Tibial artery (tissue), 4 donors: ENCODE data around the gene CTNNA3.
"Not testable (repeated sequence)": the region's sequence is repeated elsewhere in the genome, so short reads cannot be mapped to it uniquely, and the experiment has no call there.

Experiments
- DNase-seq, 2 donors: peaks; one replicate each; pipeline ENCODE4 v3.0.0-alpha.2; 2019
- H3K27ac ChIP-seq, 2 donors: fragments of 200-600 bp; sonication (generic) in 1 of 2; 1 replicate in 1 of 2; 2 replicates in 1 of 2; pipeline ENCODE4 v1.5.1; 2018 to 2019; ENCODE audit warnings: mild to moderate bottlenecking in 1 of 2
- H3K27me3 ChIP-seq, 2 donors: fragments of 200-600 bp; sonication (generic) in 1 of 2; one replicate each; pipeline versions ENCODE4 v1.5.1 to v1.6.0; 2016 to 2019
- H3K36me3 ChIP-seq, 3 donors: fragments of 200-600 bp; sonication (generic) in 2 of 3; one replicate each; pipeline ENCODE4 v1.5.1; 2016 to 2019; ENCODE audit warnings: mild to moderate bottlenecking in 2 of 3
- H3K4me1 ChIP-seq, 4 donors: fragments of 200-600 bp; sonication (generic) in 2 of 4; 1 replicate in 3 of 4; 2 replicates in 1 of 4; pipeline ENCODE4 v1.5.1; 2016 to 2019
- H3K4me3 ChIP-seq, 2 donors: fragments of 200-600 bp; sonication (generic) in 1 of 2; 1 replicate in 1 of 2; 2 replicates in 1 of 2; pipeline ENCODE4 v1.5.1; 2018 to 2019; ENCODE audit warnings: mild to moderate bottlenecking in 2 of 2
- H3K9me3 ChIP-seq, 3 donors: fragments of 200-600 bp; sonication (generic) in 1 of 3; one replicate each; pipeline ENCODE4 v1.5.1; 2016 to 2019
- intact Hi-C: fragments of 100-400 bp; cut with DNase I; formaldehyde crosslinking; loops from one replicate; pipeline ENCODE4 v1.15.0; 2023; ENCODE audit warnings: low total_unique reads
- TF ChIP-seq, protein P1 (sequence below), 2 experiments: fragments of 200-600 bp in 1 of 2; fragments of 450-650 bp in 1 of 2; IDR thresholded peaks; one replicate each; pipeline ENCODE4 v1.5.1; 2017 to 2019; ENCODE audit warnings: antibody characterized with exemption in 2 of 2, mild to moderate bottlenecking in 1 of 2, moderate library complexity in 1 of 2

The CTNNA3 gene

DNA sequence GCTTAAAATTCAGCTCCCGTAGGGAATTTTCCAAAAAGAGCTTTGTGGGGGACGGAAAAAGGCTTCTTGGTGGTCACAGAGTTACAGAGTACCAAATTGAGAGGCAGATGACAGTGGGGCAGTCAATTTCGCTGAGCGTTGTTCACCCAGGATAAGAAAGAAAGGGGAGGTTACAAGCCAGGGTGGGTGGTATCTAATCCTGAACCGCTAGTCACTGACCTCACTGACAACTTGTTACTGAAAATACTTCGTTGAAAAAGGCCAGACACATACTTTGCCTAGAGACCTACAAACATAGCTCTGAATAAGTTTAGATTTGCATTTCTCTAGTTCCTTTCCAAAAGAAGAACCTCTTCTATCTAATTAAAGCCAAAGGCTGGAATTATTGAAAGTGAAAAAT lies at the start of gene CTNNA3:
Gene CTNNA3 (minus strand): TSS at position 167 of the 400 bp plus-strand sequence.
- H3K36me3 ChIP-seq: no peaks in the 10 kb centered on the region
- intact Hi-C loops: no loop called here
- H3K27me3 ChIP-seq: no peaks in the 10 kb centered on the region
- no peaks in the 10 kb centered on the region for H3K9me3 ChIP-seq
- TF ChIP-seq, protein P1, sequence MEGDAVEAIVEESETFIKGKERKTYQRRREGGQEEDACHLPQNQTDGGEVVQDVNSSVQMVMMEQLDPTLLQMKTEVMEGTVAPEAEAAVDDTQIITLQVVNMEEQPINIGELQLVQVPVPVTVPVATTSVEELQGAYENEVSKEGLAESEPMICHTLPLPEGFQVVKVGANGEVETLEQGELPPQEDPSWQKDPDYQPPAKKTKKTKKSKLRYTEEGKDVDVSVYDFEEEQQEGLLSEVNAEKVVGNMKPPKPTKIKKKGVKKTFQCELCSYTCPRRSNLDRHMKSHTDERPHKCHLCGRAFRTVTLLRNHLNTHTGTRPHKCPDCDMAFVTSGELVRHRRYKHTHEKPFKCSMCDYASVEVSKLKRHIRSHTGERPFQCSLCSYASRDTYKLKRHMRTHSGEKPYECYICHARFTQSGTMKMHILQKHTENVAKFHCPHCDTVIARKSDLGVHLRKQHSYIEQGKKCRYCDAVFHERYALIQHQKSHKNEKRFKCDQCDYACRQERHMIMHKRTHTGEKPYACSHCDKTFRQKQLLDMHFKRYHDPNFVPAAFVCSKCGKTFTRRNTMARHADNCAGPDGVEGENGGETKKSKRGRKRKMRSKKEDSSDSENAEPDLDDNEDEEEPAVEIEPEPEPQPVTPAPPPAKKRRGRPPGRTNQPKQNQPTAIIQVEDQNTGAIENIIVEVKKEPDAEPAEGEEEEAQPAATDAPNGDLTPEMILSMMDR (IDR thresholded peaks at IDR 0.05): no peak
- H3K4me1 ChIP-seq: peaks cover 0 to 39% (median 5%) of the 10 kb centered on the region in 4 donors
- H3K4me3 ChIP-seq: peak within 1 kb of the TSS; percentile 40 to 49
- H3K27ac ChIP-seq: peak within 1 kb of the TSS; percentile 73 to 76
- DNase-seq: no peak

DNA sequence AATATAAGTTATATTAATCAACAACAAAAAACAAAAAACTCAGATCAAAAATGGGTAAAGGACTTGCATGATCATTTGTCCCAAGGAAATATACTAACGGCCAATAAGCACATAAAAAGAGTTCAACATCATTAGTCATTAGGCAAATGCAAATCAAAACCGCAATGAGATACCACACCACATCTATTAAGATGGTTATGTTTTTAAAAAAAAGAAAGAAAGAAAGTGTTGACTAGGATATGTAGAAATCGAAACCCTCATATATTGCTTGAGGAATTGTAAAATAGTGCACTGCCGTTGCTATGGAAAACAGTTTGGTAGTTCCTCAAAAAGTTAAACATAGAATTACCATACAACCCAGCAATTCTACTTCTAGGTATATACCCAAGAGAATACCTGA lies 39.4 kb upstream of the CTNNA3 start:
- DNase-seq: no peak
- H3K4me3 ChIP-seq: no peak overlapping the region
- H3K27ac ChIP-seq: no peak overlapping the region
- H3K4me1 ChIP-seq: no peaks in the 10 kb centered on the region
- intact Hi-C loops: no loop called here
- H3K27me3 ChIP-seq: no peaks in the 10 kb centered on the region
- TF ChIP-seq, protein P1 (IDR thresholded peaks at IDR 0.05): no peak
- H3K9me3 ChIP-seq: no peaks in the 10 kb centered on the region
- H3K36me3 ChIP-seq: no peaks in the 10 kb centered on the region

GRCh38 chr10:67733511-67733910 lies 37.5 kb upstream of the CTNNA3 start:
- Histone ChIP-seq H3K36me3 (no peaks in the 10 kb centered on the region), H3K4me1 (no peaks in the 10 kb centered on the region), H3K4me3 (no peak overlapping the region), H3K27ac (no peak overlapping the region), H3K27me3 (no peaks in the 10 kb centered on the region), H3K9me3 (no peaks in the 10 kb centered on the region)
- DNase-seq: no peak
- intact Hi-C loops: no loop called here
- TF ChIP-seq, protein P1 (IDR thresholded peaks at IDR 0.05): no peak

GRCh38 chr10:67725567-67725966 lies 29.6 kb upstream of the CTNNA3 start:
- H3K36me3 ChIP-seq: no peaks in the 10 kb centered on the region
- H3K4me3 ChIP-seq: no peak overlapping the region
- intact Hi-C loops: no loop called here
- TF ChIP-seq, protein P1 (IDR thresholded peaks at IDR 0.05): no peak
- peaks cover 0 to 12% (median 0%) of the 10 kb centered on the region in 3 donors for H3K9me3 ChIP-seq
- H3K4me1 ChIP-seq: no peaks in the 10 kb centered on the region
- H3K27ac ChIP-seq: no peak overlapping the region
- no peak for DNase-seq
- H3K27me3 ChIP-seq: no peaks in the 10 kb centered on the region

DNA sequence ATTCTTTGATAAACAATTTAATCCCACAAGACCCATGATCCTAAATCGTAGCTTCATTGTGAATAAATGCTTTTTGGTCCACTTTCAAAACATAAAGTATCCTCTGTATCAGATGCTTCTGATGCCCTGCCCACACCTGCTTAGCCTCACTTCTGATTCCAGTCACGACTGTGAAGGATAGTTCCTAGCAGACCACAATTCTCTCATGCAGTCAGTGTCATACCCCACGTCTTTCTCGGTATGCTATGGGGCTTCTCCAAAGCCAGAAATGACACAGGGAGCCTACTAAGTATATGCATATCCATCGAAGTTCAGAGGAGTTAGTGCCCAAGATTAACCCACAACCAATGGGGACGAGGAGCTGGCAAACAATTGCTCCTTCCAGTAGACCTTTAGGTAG lies 27.6 kb upstream of the CTNNA3 start:
- no peak overlapping the region for H3K27ac ChIP-seq
- H3K36me3 ChIP-seq: no peaks in the 10 kb centered on the region
- peaks cover 0 to 13% (median 0%) of the 10 kb centered on the region in 3 donors for H3K9me3 ChIP-seq
- TF ChIP-seq, protein P1 (IDR thresholded peaks at IDR 0.05): no peak
- H3K4me3 ChIP-seq: no peak overlapping the region
- H3K27me3 ChIP-seq: no peaks in the 10 kb centered on the region
- DNase-seq: no peak
- no peaks in the 10 kb centered on the region for H3K4me1 ChIP-seq
- intact Hi-C loops: no loop called here

DNA sequence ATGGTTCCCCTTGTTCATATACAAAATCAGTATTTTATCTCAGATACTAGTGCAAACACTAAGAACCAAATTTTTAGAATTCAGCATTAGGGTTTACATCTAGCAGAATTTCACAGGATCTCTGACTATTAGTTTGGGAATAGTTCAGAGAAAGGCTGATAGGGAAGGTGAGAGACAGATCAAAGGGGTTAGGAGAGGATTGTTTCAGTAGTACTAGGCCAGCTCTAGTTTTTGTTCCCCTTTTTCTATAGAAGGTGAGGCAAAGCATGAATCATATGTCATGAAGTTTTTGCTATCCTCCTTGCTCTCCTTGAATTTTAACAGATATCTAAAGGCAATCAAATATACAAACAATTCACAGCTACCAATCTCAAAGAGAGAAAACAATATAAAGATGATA lies 26.1 kb upstream of the CTNNA3 start:
- Histone ChIP-seq H3K4me3 (no peak overlapping the region), H3K36me3 (no peaks in the 10 kb centered on the region), H3K27me3 (no peaks in the 10 kb centered on the region), H3K4me1 (no peaks in the 10 kb centered on the region), H3K27ac (no peak overlapping the region), H3K9me3 (peaks cover 0 to 13% (median 0%) of the 10 kb centered on the region in 3 donors)
- TF ChIP-seq, protein P1 (IDR thresholded peaks at IDR 0.05): no peak
- DNase-seq: no peak
- intact Hi-C loops: no loop called here

- intact Hi-C loops, H3K27ac ChIP-seq, DNase-seq, H3K4me1 ChIP-seq, H3K27me3 ChIP-seq, H3K36me3 ChIP-seq, H3K4me3 ChIP-seq: not testable (repeated sequence)
- H3K9me3 ChIP-seq: peaks cover 0 to 13% (median 4%) of the 10 kb centered on the region in 3 donors
Observed at GRCh38 chr10:67716455-67716854, 20.5 kb upstream of the CTNNA3 start.
